Activated T-helper 17 cell treated with anti-CD3 and anti-CD28 coated beads, Interleukin-2, amount 50 U/mL, for 72 hours (primary cell): Measurements from ENCODE around the gene RGS17. TPM values are rescaled to one million over a fixed set of nuclear protein-coding genes. Genes with fewer than 3 reads are reported as not detected.
A peak's percentile ranks its signal among the peaks of the same experiment; 100 is the strongest.
"Not testable (repeated sequence)": the region's sequence is repeated elsewhere in the genome, so short reads cannot be mapped to it uniquely, and the experiment has no call there.

Experiments
- ATAC-seq: fragments of 150-1000 bp; cut with Tn5 transposase; replicated peaks from 2 replicates; pipeline ENCODE4 v1.10.0; 2021; ENCODE audit warnings: mild to moderate bottlenecking, moderate library complexity
- H3K27ac Mint-ChIP-seq: one replicate; pipeline ENCODE4 v1.8.0; 2022; ENCODE audit warnings: mixed read lengths
- H3K27me3 Mint-ChIP-seq: one replicate; pipeline ENCODE4 v1.8.0; 2022; ENCODE audit warnings: mixed read lengths
- H3K36me3 Mint-ChIP-seq: one replicate; pipeline ENCODE4 v1.8.0; 2022; ENCODE audit warnings: low read depth, mild to moderate bottlenecking, mixed read lengths
- H3K4me1 Mint-ChIP-seq: one replicate; pipeline ENCODE4 v1.8.0; 2022; ENCODE audit warnings: mixed read lengths
- H3K4me3 Mint-ChIP-seq: one replicate; pipeline ENCODE4 v1.8.0; 2022; ENCODE audit warnings: mild to moderate bottlenecking, mixed read lengths
- H3K9me3 Mint-ChIP-seq: one replicate; pipeline ENCODE4 v1.8.0; 2022; ENCODE audit warnings: mixed read lengths
- total RNA-seq, 2 donors: library from RNA; stranded (reverse); gene quantifications; one replicate each; pipeline ENCODE4 v1.2.3, GENCODE V29; 2022

RGS17 gene
- total RNA-seq, 2 donors from 2014 or later: 0.26 TPM; not detected in 1

- Mint-ChIP-seq H3K9me3 (no peaks in the 10 kb centered on the region), H3K4me3 (no peak overlapping the region), H3K27ac (no peak overlapping the region), H3K27me3 (no peaks in the 10 kb centered on the region), H3K4me1 (no peaks in the 10 kb centered on the region), H3K36me3 (no peaks in the 10 kb centered on the region)
- ATAC-seq: no peak
Observed at GRCh38 chr6:153140299-153140698, 9.2 kb upstream of the RGS17 start.

DNA sequence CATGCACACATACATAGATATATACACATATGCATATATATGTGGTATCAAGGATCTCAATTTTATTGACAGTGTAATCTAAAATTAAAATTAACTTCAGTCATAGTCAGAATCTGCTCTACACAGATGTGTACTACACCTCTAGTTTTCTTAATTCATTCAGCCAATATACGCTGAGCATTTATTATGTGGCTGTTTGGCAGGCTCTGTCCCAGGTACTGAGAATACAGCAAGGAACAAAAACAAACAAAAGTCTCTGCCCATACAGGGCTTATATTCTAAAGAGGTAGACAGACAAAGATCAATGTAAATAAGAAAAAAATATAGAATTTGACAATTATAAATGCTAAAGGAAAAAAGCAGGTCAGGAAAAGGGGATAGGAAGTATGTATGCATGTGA, 7.8 kb upstream of the RGS17 start:
- no peaks in the 10 kb centered on the region for H3K9me3 Mint-ChIP-seq
- no peaks in the 10 kb centered on the region for H3K36me3 Mint-ChIP-seq
- H3K27me3 Mint-ChIP-seq: no peaks in the 10 kb centered on the region
- H3K4me3 Mint-ChIP-seq: no peak overlapping the region
- no peaks in the 10 kb centered on the region for H3K4me1 Mint-ChIP-seq
- no peak for ATAC-seq
- H3K27ac Mint-ChIP-seq: no peak overlapping the region

GRCh38 chr6:153135681-153136080, 4.6 kb upstream of the RGS17 start:
- Mint-ChIP-seq H3K36me3 (no peaks in the 10 kb centered on the region), H3K4me3 (no peak overlapping the region), H3K9me3 (no peaks in the 10 kb centered on the region), H3K4me1 (no peaks in the 10 kb centered on the region), H3K27ac (no peak overlapping the region), H3K27me3 (peaks cover 13% of the 10 kb centered on the region)
- no peak for ATAC-seq

- H3K9me3 Mint-ChIP-seq, H3K27ac Mint-ChIP-seq, H3K36me3 Mint-ChIP-seq, ATAC-seq, H3K4me3 Mint-ChIP-seq: not testable (repeated sequence)
- Mint-ChIP-seq H3K4me1 (peaks cover 12% of the 10 kb centered on the region), H3K27me3 (peaks cover 26% of the 10 kb centered on the region)
Observed at GRCh38 chr6:153133667-153134066, 2.6 kb upstream of the RGS17 start.

DNA sequence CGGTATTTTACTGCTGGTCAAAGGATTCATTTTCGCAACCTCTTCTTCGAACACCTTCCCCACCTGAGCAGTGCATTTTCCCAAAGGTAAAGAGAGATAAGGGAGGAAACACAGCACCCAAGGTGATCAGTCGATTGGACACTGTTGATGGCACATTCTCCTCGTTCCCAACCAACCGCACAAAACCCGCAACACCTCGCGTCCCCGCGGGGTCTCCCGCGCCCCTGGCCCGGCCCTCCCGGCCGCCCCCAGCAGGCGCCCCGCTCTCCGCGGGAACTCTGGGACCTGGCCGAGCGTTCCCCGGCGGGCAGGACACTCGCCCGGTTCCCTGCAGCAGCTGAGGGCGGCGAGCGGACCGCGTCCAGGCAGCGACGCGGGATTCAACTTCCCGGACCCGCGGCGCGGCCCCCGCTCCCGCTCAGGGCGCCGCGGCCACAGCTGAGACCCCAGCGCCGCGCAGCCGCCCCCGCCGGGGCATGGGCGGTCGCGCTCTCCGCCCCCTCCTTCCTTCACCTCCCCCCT, 506 bp downstream of the RGS17 start:
- ATAC-seq: peak; percentile 34
- Mint-ChIP-seq H3K4me3 (peak overlapping the region; percentile 76), H3K27ac (no peak overlapping the region), H3K9me3 (no peaks in the 10 kb centered on the region), H3K4me1 (peaks cover 12% of the 10 kb centered on the region), H3K36me3 (no peaks in the 10 kb centered on the region), H3K27me3 (peaks cover 35% of the 10 kb centered on the region)

GRCh38 chr6:153129873-153130514, 1.1 kb downstream of the RGS17 start:
- ATAC-seq: no peak
- Mint-ChIP-seq H3K4me1 (peaks cover 12% of the 10 kb centered on the region), H3K9me3 (no peaks in the 10 kb centered on the region), H3K27ac (no peak overlapping the region), H3K36me3 (no peaks in the 10 kb centered on the region), H3K4me3 (peak overlapping the region; percentile 76), H3K27me3 (peaks cover 36% of the 10 kb centered on the region)

DNA sequence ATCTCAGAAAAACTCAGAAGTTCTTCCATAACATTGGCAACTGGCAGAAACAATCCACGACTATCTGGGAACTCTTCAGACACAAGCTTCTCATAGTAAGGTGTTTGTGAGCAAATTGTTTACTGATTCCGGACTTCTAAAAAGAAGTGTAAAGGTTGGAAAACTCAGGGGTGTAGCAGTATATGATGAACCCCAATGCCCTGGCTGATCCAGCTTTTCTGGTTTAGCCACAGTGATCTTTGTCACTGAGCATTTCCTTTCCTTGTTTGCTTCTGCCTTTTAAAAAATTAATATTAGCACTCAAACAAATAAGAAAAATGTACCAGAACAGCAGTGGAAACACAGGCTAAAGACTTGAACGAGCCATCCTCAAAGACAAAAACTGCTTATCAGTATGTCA, 4.9 kb downstream of the RGS17 start:
- Mint-ChIP-seq H3K4me1 (peaks cover 12% of the 10 kb centered on the region), H3K9me3 (no peaks in the 10 kb centered on the region), H3K27me3 (peaks cover 33% of the 10 kb centered on the region), H3K27ac (no peak overlapping the region), H3K4me3 (no peak overlapping the region), H3K36me3 (no peaks in the 10 kb centered on the region)
- no peak for ATAC-seq

GRCh38 chr6:153125032-153125431, 6.0 kb downstream of the RGS17 start:
- Mint-ChIP-seq H3K27ac (no peak overlapping the region), H3K4me1 (peaks cover 7% of the 10 kb centered on the region), H3K27me3 (peaks cover 34% of the 10 kb centered on the region), H3K4me3 (no peak overlapping the region), H3K36me3 (no peaks in the 10 kb centered on the region), H3K9me3 (no peaks in the 10 kb centered on the region)
- ATAC-seq: no peak

GRCh38 chr6:153123801-153124200, 7.3 kb downstream of the RGS17 start:
- Mint-ChIP-seq H3K9me3 (no peaks in the 10 kb centered on the region), H3K36me3 (no peaks in the 10 kb centered on the region), H3K4me3 (no peak overlapping the region), H3K27ac (no peak overlapping the region), H3K27me3 (peaks cover 25% of the 10 kb centered on the region), H3K4me1 (no peaks in the 10 kb centered on the region)
- ATAC-seq: no peak

GRCh38 chr6:153121311-153121710, 9.8 kb downstream of the RGS17 start:
- H3K27ac Mint-ChIP-seq: no peak overlapping the region
- H3K27me3 Mint-ChIP-seq: peaks cover 21% of the 10 kb centered on the region
- H3K9me3 Mint-ChIP-seq: no peaks in the 10 kb centered on the region
- H3K36me3 Mint-ChIP-seq: no peaks in the 10 kb centered on the region
- ATAC-seq: no peak
- no peaks in the 10 kb centered on the region for H3K4me1 Mint-ChIP-seq
- no peak overlapping the region for H3K4me3 Mint-ChIP-seq

DNA sequence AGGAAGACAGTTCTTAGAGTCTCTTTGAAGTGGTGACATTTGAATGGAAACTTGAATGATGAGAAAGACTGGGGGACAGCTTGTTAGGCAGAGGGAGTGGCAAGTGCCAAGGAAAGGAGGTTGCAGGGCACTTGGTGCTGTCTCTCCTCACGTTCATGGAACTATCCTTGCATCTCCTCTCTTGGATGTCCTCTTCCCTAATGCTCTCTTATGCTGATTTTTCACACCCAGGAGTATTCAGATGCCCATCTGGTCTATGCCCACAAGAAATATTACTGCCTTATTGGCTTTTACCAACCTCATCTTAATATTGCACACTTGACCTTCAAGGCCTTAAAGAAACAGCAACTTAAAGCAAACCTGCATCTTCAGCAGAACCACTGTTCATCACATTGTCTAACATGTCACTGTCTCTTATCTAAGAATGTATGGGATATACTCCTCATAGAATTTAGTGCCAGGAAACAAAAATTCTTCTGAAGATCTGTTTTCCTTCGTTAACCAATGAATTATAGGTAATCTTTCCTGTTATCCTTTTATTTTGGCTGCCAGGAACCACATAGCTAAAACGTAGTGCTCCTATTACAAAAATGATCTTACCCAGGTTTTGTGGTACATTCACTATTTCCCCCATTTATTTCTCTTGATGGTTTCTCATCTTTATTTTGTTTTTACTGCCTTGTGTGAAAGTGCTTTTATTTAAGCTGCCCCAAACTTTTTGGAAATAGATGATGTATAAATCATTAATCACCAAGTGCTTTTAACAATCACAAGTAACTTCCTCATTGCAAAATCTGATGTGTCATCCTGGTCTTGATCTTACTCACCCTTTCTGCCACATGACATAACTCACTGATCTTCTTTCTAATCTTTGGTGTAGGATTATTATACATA, 12.8 kb downstream of the RGS17 start:
- Mint-ChIP-seq H3K36me3 (no peaks in the 10 kb centered on the region), H3K9me3 (no peaks in the 10 kb centered on the region), H3K4me3 (no peak overlapping the region), H3K4me1 (no peaks in the 10 kb centered on the region), H3K27me3 (peaks cover 8% of the 10 kb centered on the region), H3K27ac (no peak overlapping the region)
- ATAC-seq: peak; percentile 63

DNA sequence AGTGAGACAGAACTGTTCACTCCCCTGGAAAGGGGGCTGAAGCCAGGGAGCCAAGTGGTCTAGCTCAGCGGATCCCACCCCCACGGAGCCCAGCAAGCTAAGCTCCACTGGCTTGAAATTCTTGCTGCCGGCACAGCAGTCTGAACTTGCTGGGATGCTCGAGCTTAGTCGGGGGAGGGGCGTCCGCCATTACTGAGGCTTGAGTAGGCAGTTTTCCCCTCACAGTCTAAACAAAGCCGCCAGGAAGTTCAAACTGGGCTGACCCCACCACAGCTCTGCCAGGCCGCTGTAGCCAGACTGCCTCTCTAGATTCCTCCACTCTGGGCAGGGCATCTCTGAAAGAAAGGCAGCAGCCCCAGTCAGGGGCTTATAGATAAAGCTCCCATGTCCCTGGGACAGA, 20.0 kb downstream of the RGS17 start:
- H3K27ac Mint-ChIP-seq, H3K9me3 Mint-ChIP-seq, H3K4me3 Mint-ChIP-seq, H3K4me1 Mint-ChIP-seq, H3K36me3 Mint-ChIP-seq, ATAC-seq, H3K27me3 Mint-ChIP-seq: not testable (repeated sequence)

DNA sequence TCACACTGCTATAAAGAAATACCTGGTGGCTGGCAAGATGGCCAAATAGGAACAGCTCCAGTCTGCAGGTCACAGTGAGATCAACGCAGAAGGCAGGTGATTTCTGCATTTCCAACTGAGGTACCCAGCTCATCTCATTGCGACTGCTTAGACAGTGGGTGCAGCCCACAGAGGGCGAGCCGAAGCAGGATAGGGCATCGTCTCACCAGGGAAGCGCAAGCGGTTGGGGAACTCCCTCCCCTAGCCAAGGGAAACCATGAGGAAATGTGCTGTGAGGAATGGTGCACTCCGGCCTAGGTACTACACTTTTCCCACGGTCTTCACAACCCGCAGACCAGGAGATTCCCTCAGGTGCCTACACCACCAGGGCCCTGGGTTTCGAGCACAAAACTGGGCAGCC, 20.5 kb downstream of the RGS17 start:
- not testable (repeated sequence) for ATAC-seq, H3K4me3 Mint-ChIP-seq, H3K27ac Mint-ChIP-seq, H3K36me3 Mint-ChIP-seq, H3K4me1 Mint-ChIP-seq, H3K9me3 Mint-ChIP-seq
- H3K27me3 Mint-ChIP-seq: peaks cover 12% of the 10 kb centered on the region

DNA sequence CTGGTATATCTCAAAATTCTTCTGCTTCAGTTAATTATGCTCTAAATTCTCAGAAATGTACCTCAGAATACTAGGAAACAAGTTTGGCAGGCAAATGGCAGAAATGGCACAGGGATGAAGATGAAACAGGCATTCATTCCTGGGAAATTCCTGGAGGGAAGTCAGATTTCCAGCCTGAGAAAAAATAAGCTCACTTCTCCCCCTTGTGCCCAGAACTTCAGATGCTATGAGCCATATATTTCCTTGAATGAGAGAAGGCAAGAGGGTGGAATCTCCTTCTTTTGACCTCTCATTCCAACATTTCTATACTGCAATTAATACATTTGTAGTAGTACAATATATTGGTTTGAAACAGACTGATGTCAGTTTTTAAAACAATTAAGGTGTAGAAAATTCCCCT, 22.8 kb downstream of the RGS17 start:
- Mint-ChIP-seq H3K27me3 (peaks cover 18% of the 10 kb centered on the region), H3K4me3 (no peak overlapping the region), H3K36me3 (no peaks in the 10 kb centered on the region), H3K4me1 (no peaks in the 10 kb centered on the region), H3K27ac (no peak overlapping the region), H3K9me3 (peaks cover 5% of the 10 kb centered on the region)
- ATAC-seq: no peak

DNA sequence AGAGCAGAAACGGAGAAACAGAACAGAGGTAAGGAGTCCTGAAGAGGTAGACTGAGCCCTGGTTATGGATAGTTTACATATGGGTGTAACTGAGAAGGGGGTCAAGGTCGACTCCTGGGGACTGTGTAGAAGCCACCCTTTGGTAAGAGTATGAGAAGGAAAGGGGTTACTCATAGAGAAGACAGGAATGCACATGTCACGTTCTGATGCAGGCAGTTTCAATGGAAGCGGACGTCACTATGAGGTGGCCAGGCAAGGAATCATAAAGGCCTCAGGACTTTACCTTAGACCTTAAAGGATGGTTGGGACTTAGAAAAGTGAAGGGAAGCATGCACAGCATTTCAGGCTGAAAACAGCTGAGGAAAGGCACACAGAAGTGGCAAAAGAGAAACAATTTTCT, 25.1 kb downstream of the RGS17 start:
- Mint-ChIP-seq H3K9me3 (no peaks in the 10 kb centered on the region), H3K4me3 (no peak overlapping the region), H3K27me3 (peaks cover 14% of the 10 kb centered on the region), H3K36me3 (no peaks in the 10 kb centered on the region), H3K4me1 (no peaks in the 10 kb centered on the region), H3K27ac (no peak overlapping the region)
- ATAC-seq: no peak
